Activated naive CD4-positive, alpha-beta T cell treated with anti-CD3 and anti-CD28 coated beads, Interleukin-2, amount 50 U/mL, for 24 hours (primary cell): ENCODE results near the gene KCNB1.

ENCODE experiments used
- H3K27ac Mint-ChIP-seq: one replicate; pipeline ENCODE4 v1.8.0; 2021; ENCODE audit warnings: mild to moderate bottlenecking, mixed read lengths
- H3K27me3 Mint-ChIP-seq: one replicate; pipeline ENCODE4 v1.8.0; 2021; ENCODE audit warnings: mixed read lengths
- H3K36me3 Mint-ChIP-seq: one replicate; pipeline ENCODE4 v1.8.0; 2021; ENCODE audit warnings: mixed read lengths
- H3K4me1 Mint-ChIP-seq: one replicate; pipeline ENCODE4 v1.8.0; 2021; ENCODE audit warnings: mixed read lengths
- H3K4me3 Mint-ChIP-seq: one replicate; pipeline ENCODE4 v1.8.0; 2021; ENCODE audit warnings: mild to moderate bottlenecking, mixed read lengths
- H3K9me3 Mint-ChIP-seq: one replicate; pipeline ENCODE4 v1.8.0; 2021; ENCODE audit warnings: mixed read lengths

The KCNB1 gene

GRCh38 chr20:49445176-49445575 is 37.3 kb downstream of the KCNB1 start:
- peaks cover 12% of the 10 kb centered on the region for H3K27me3 Mint-ChIP-seq
- no peaks in the 10 kb centered on the region for H3K4me1 Mint-ChIP-seq
- no peaks in the 10 kb centered on the region for H3K9me3 Mint-ChIP-seq
- no peak overlapping the region for H3K27ac Mint-ChIP-seq
- no peaks in the 10 kb centered on the region for H3K36me3 Mint-ChIP-seq
- H3K4me3 Mint-ChIP-seq, result no peak overlapping the region

GRCh38 chr20:49444553-49444990 is 37.9 kb downstream of the KCNB1 start:
- Mint-ChIP-seq H3K36me3 (no peaks in the 10 kb centered on the region), H3K27ac (no peak overlapping the region), H3K4me3 (no peak overlapping the region), H3K27me3 (peaks cover 14% of the 10 kb centered on the region), H3K4me1 (no peaks in the 10 kb centered on the region), H3K9me3 (no peaks in the 10 kb centered on the region)

GRCh38 chr20:49437057-49437456 is 45.4 kb downstream of the KCNB1 start:
- H3K4me1 Mint-ChIP-seq, result no peaks in the 10 kb centered on the region
- no peak overlapping the region for H3K27ac Mint-ChIP-seq
- H3K9me3 Mint-ChIP-seq, result no peaks in the 10 kb centered on the region
- H3K27me3 Mint-ChIP-seq, result peaks cover 11% of the 10 kb centered on the region
- no peaks in the 10 kb centered on the region for H3K36me3 Mint-ChIP-seq
- no peak overlapping the region for H3K4me3 Mint-ChIP-seq

- Mint-ChIP-seq H3K4me3 (no peak overlapping the region), H3K27me3 (peaks cover 11% of the 10 kb centered on the region), H3K4me1 (no peaks in the 10 kb centered on the region), H3K27ac (no peak overlapping the region), H3K9me3 (no peaks in the 10 kb centered on the region), H3K36me3 (no peaks in the 10 kb centered on the region)
Measured at GRCh38 chr20:49435639-49436038, 46.8 kb downstream of the KCNB1 start.

GRCh38 chr20:49433333-49433732 is 49.1 kb downstream of the KCNB1 start:
- Mint-ChIP-seq H3K4me1 (no peaks in the 10 kb centered on the region), H3K27ac (no peak overlapping the region), H3K36me3 (no peaks in the 10 kb centered on the region), H3K9me3 (no peaks in the 10 kb centered on the region), H3K4me3 (no peak overlapping the region), H3K27me3 (peaks cover 5% of the 10 kb centered on the region)

- H3K36me3 Mint-ChIP-seq, result no peaks in the 10 kb centered on the region
- no peaks in the 10 kb centered on the region for H3K4me1 Mint-ChIP-seq
- peaks cover 5% of the 10 kb centered on the region for H3K27me3 Mint-ChIP-seq
- no peaks in the 10 kb centered on the region for H3K9me3 Mint-ChIP-seq
- H3K27ac Mint-ChIP-seq, result no peak overlapping the region
- no peak overlapping the region for H3K4me3 Mint-ChIP-seq
Measured at GRCh38 chr20:49432550-49432949, 49.9 kb downstream of the KCNB1 start.

DNA sequence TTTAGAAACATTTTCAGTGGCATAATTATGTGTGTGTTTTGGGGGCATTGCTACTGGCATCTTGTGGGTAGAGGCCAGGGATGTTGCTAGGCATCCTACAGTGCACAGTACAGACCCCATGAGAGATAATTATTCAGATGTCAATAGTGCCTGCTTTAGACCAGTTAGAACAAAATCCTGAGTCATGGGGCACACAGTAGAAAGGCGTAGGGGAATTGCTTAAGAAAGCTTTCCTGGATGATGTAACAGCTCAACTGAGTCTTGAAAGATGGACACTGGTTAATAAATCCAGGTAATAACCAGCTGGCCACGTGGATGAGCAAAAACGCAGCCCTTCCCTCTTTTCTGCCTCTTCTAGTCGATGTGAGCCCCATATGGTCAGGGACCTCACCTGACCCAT is 51.1 kb downstream of the KCNB1 start:
- H3K9me3 Mint-ChIP-seq, result no peaks in the 10 kb centered on the region
- peaks cover 3% of the 10 kb centered on the region for H3K27me3 Mint-ChIP-seq
- H3K4me3 Mint-ChIP-seq, result no peak overlapping the region
- H3K27ac Mint-ChIP-seq, result no peak overlapping the region
- H3K36me3 Mint-ChIP-seq, result no peaks in the 10 kb centered on the region
- H3K4me1 Mint-ChIP-seq, result no peaks in the 10 kb centered on the region

- Mint-ChIP-seq H3K4me1 (no peaks in the 10 kb centered on the region), H3K9me3 (no peaks in the 10 kb centered on the region), H3K27ac (no peak overlapping the region)
Measured at GRCh38 chr20:49430320-49430719, 52.1 kb downstream of the KCNB1 start.

DNA sequence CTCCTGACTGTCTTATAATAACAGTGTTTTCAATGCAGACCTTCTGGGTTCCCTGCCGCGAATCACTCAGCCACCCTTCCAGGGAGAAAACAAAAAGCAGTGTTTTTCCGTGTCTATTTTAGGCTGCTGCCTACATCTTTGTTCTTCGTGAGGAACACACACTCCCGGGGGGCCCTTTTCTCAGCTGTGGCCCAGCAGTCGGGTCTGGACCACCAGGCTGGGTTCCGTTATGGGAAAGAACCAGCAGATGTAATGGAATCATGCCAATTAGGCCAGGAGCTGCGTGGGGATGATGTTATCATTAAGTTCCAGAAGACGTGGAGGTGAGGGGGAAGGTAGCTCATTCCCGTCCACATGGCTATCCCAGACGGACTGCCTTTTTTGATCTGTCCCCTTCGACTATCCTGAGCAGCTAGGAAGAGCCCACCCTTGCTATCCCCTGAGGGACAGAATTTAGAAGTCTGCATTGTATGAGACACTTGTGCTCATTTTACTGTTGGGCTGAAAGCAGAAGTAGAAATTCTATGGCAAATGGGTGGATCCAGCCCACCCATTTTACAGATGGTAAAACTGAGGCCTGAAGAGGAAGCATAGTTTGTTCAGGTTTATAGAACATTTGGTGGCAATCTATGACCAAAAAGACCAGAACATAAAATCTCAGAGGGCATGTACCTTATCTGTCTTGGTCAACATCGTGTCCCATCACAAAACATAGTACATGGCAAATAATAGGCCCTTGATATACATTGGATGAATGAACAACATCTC is 54.5 kb downstream of the KCNB1 start:
- Mint-ChIP-seq H3K36me3 (no peaks in the 10 kb centered on the region), H3K9me3 (no peaks in the 10 kb centered on the region), H3K27me3 (peaks cover 4% of the 10 kb centered on the region), H3K27ac (no peak overlapping the region), H3K4me3 (no peak overlapping the region), H3K4me1 (no peaks in the 10 kb centered on the region)

More at GRCh38 chr20:49430320-49430719, 52.1 kb downstream of the KCNB1 start:
- Mint-ChIP-seq H3K27me3 (peaks cover 4% of the 10 kb centered on the region), H3K4me3 (no peak overlapping the region), H3K36me3 (no peaks in the 10 kb centered on the region)

DNA sequence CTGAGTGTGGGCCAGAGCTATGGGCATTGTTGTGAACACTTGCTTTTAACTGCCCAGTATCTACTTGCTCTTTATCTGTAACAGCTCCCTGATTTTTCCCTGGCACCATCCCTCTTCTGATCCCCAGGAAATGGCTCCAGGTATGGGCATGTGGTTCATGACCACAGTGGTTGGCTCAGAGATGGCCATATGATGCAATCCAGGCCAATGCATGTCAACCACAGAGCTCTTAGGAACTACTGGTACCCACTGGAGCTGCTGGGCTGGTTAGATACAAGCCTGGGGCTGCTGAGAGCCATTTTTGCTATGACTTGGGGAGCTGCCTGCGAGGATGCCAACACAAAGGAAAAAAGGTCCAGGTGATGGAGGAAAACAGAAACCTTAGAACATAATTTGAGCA is 55.6 kb downstream of the KCNB1 start:
- no peaks in the 10 kb centered on the region for H3K4me1 Mint-ChIP-seq
- no peaks in the 10 kb centered on the region for H3K9me3 Mint-ChIP-seq
- peaks cover 4% of the 10 kb centered on the region for H3K27me3 Mint-ChIP-seq
- no peak overlapping the region for H3K4me3 Mint-ChIP-seq
- H3K27ac Mint-ChIP-seq, result no peak overlapping the region
- no peaks in the 10 kb centered on the region for H3K36me3 Mint-ChIP-seq

DNA sequence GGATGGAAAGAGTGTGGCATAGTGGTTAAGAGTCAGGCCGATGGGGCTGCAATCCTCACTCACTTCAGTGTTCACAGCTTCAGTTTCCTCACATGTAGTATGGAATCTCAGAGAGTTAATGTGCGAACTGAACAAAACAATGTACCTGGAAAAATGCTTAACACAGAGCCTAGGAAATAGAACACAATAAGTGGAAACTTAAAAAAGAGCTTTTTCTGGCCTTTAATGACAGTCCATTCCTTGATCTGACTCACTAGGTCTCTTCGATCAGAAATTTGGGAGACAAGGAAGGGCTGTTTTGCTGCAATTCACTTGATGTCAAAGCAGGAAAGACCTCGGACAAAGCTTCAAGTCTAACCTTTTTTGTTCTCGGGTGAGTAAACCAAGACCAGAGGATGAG is 56.1 kb downstream of the KCNB1 start:
- Mint-ChIP-seq H3K4me3 (no peak overlapping the region), H3K4me1 (no peaks in the 10 kb centered on the region), H3K27ac (no peak overlapping the region), H3K9me3 (no peaks in the 10 kb centered on the region), H3K27me3 (peaks cover 4% of the 10 kb centered on the region), H3K36me3 (no peaks in the 10 kb centered on the region)

DNA sequence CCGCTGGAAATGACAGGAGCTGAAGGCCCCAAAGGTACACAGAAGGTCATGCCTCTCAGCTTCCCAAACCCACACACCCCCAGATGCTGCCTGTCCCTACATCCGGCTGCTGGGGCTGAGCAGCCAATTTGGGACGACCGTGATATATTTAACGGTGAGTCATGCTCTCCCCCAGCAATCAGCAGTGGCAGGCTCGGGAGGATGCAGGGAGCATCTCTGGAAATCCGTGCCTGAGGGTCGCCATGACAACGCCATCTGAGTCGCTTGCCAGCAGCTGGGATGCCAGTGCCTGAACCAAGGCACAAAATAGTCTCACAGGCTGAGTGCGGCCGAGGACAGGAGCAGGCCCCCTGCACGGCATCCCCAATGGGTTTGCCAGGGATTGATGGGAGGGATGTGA is 57.9 kb downstream of the KCNB1 start:
- Mint-ChIP-seq H3K27ac (no peak overlapping the region), H3K27me3 (peaks cover 3% of the 10 kb centered on the region), H3K4me3 (no peak overlapping the region), H3K36me3 (no peaks in the 10 kb centered on the region), H3K4me1 (no peaks in the 10 kb centered on the region), H3K9me3 (no peaks in the 10 kb centered on the region)

- Mint-ChIP-seq H3K36me3 (no peaks in the 10 kb centered on the region), H3K9me3 (no peaks in the 10 kb centered on the region), H3K4me1 (no peaks in the 10 kb centered on the region), H3K4me3 (no peak overlapping the region), H3K27ac (no peak overlapping the region), H3K27me3 (peaks cover 2% of the 10 kb centered on the region)
Measured at GRCh38 chr20:49422161-49422560, 60.3 kb downstream of the KCNB1 start.

- Mint-ChIP-seq H3K27ac (no peak overlapping the region), H3K9me3 (no peaks in the 10 kb centered on the region), H3K27me3 (peaks cover 3% of the 10 kb centered on the region), H3K4me3 (no peak overlapping the region), H3K36me3 (no peaks in the 10 kb centered on the region), H3K4me1 (no peaks in the 10 kb centered on the region)
Measured at GRCh38 chr20:49420811-49421295, 61.6 kb downstream of the KCNB1 start.

GRCh38 chr20:49420292-49420691 is 62.2 kb downstream of the KCNB1 start:
- H3K27ac Mint-ChIP-seq, result no peak overlapping the region
- H3K9me3 Mint-ChIP-seq, result no peaks in the 10 kb centered on the region
- no peaks in the 10 kb centered on the region for H3K4me1 Mint-ChIP-seq
- H3K4me3 Mint-ChIP-seq, result no peak overlapping the region
- H3K27me3 Mint-ChIP-seq, result peaks cover 2% of the 10 kb centered on the region
- H3K36me3 Mint-ChIP-seq, result no peaks in the 10 kb centered on the region

DNA sequence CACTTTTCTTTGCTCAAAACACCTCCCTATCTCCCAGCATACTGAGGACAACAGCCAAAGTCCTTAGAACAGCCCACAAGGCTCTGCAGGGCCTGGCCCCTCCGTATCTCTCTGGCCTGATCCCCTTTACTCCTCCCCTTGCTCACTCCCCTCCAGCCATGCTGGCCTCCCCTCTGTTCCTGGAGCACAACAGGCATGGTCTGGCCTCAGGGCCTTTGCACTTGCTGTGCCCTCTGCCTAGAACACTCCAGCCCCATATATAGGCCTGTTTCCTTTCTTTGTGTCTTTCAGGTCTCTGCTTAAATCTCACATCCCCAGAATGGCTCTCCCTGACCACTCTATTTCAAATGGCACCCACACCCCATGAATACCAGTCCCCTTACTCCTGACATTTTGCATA is 62.7 kb downstream of the KCNB1 start:
- H3K27me3 Mint-ChIP-seq, result peaks cover 2% of the 10 kb centered on the region
- no peak overlapping the region for H3K27ac Mint-ChIP-seq
- H3K9me3 Mint-ChIP-seq, result no peaks in the 10 kb centered on the region
- H3K36me3 Mint-ChIP-seq, result no peaks in the 10 kb centered on the region
- no peak overlapping the region for H3K4me3 Mint-ChIP-seq
- H3K4me1 Mint-ChIP-seq, result no peaks in the 10 kb centered on the region

GRCh38 chr20:49418809-49419208 is 63.7 kb downstream of the KCNB1 start:
- peaks cover 3% of the 10 kb centered on the region for H3K27me3 Mint-ChIP-seq
- no peak overlapping the region for H3K27ac Mint-ChIP-seq
- no peaks in the 10 kb centered on the region for H3K36me3 Mint-ChIP-seq

More at GRCh38 chr20:49418809-49419208, 63.7 kb downstream of the KCNB1 start:
- no peaks in the 10 kb centered on the region for H3K9me3 Mint-ChIP-seq
- no peaks in the 10 kb centered on the region for H3K4me1 Mint-ChIP-seq
- no peak overlapping the region for H3K4me3 Mint-ChIP-seq
